PFSK-1 (cell line): ENCODE results near the gene IGF2BP3.

Experiments
- SIN3A ChIP-seq: IDR thresholded peaks from 2 replicates; pipeline ENCODE4 v1.6.1; 2012; ENCODE audit warnings: mild to moderate bottlenecking, low read length, moderate library complexity, borderline replicate concordance; ENCODE audit not compliant: insufficient read depth
- TAF1 ChIP-seq: IDR thresholded peaks from 2 replicates; pipeline ENCODE4 v1.6.1; 2012; ENCODE audit warnings: low read length, control low read depth, borderline replicate concordance; ENCODE audit not compliant: insufficient read depth

GRCh38 chr7:23335621-23336020 lies 134.7 kb downstream of the IGF2BP3 start:
- TF ChIP-seq TAF1 (no peak), SIN3A (no peak)
